PFSK-1 (cell line): ENCODE measurements around the gene GPR148.

Experiments
- FOXP2 ChIP-seq: optimal IDR thresholded peaks from 2 replicates; pipeline ENCODE3; 2011; ENCODE audit warnings: borderline replicate concordance, control low read depth, inconsistent platforms; ENCODE audit not compliant: insufficient read depth; ENCODE audit errors: extremely low read length, extremely low read depth
- POLR2AphosphoS5 ChIP-seq: IDR thresholded peaks from 2 replicates; pipeline ENCODE4 v1.6.1; 2012; ENCODE audit warnings: low read depth, mild to moderate bottlenecking, control low read depth, low read length, moderate library complexity
- TAF1 ChIP-seq: IDR thresholded peaks from 2 replicates; pipeline ENCODE4 v1.6.1; 2012; ENCODE audit warnings: low read length, control low read depth, borderline replicate concordance; ENCODE audit not compliant: insufficient read depth

- TF ChIP-seq TAF1 (no peak), FOXP2 (no peak), POLR2AphosphoS5 (no peak)
These were observed 14.4 kb downstream of the GPR148 start for GRCh38 chr2:130743278-130743677.
